ENCODE results near the gene USP46.

The USP46 gene

DNA sequence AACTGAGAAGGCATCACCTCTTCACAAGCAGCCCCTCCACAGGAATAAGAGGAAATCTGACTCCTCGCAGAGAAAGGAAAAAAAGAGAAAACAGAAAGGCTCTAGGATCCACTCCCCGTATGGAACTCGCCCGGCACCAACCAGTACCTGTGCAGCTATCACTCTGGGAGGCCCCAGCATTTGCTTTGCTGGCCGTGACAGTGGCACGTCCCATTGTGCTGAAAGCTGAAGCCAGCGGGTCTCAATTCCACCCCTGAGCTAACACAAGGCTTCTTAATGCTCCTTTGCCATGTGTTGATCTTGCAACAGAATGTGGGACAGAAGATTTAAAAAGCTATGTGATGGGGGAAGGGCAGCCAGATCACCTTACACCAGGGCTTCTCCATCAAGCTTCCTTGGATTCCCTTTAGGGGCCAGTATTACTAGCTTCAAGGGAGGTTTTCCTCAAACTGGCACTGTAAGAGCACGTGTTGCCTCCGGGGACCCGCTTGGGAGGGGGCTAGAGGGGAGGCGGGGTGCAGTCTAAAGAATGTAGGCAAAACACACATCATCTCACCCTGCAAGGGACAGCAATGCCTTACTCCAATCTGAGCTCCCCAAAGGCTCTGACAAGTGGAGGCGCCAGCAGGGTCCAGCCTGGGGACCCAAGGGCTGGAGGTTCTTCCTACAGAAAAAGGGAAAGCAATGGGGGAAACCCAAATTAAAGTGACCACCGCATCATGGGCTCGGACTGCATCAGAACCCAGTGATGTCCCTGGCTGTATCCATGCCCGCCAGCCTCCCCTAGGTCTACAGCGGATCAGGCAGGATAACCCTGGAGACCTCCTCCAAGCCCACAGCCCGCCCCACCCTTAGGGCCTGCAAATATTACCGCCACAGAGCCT lies 1.2 kb downstream of the USP46 start:
- peak overlapping the region; percentile 71 for H3K4me3 ChIP-seq (replicated peaks; ENCODE audit: low read depth, low read length)
- TF ChIP-seq, protein P1, sequence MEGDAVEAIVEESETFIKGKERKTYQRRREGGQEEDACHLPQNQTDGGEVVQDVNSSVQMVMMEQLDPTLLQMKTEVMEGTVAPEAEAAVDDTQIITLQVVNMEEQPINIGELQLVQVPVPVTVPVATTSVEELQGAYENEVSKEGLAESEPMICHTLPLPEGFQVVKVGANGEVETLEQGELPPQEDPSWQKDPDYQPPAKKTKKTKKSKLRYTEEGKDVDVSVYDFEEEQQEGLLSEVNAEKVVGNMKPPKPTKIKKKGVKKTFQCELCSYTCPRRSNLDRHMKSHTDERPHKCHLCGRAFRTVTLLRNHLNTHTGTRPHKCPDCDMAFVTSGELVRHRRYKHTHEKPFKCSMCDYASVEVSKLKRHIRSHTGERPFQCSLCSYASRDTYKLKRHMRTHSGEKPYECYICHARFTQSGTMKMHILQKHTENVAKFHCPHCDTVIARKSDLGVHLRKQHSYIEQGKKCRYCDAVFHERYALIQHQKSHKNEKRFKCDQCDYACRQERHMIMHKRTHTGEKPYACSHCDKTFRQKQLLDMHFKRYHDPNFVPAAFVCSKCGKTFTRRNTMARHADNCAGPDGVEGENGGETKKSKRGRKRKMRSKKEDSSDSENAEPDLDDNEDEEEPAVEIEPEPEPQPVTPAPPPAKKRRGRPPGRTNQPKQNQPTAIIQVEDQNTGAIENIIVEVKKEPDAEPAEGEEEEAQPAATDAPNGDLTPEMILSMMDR (IDR thresholded peaks at IDR 0.05; ENCODE audit: low read length, missing control alignments) = peak; percentile 7
- DNase-seq (ENCODE audit: low read depth) = peak; percentile 47

DNA sequence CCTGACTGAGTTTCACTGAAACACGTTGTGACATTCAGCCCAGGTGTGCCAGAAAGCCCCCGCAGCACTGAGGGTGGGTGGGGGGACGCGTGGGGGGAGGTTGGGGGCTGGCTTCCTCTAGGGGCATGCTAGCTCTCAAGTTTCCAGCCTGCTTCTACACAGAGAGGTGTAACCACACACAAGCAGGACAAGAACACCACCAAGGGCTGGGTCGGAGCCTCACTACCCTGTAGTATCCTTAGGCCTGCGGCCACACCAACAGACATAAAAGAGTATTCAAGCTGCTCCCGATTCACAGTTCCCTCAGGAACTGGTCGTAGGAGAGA lies 1.8 kb downstream of the USP46 start:
- DNase-seq (ENCODE audit: low read depth) = no peak
- TF ChIP-seq, protein P1 (IDR thresholded peaks at IDR 0.05; ENCODE audit: low read length, missing control alignments) = no peak
- no peak overlapping the region for H3K4me3 ChIP-seq (replicated peaks; ENCODE audit: low read depth, low read length)

DNA sequence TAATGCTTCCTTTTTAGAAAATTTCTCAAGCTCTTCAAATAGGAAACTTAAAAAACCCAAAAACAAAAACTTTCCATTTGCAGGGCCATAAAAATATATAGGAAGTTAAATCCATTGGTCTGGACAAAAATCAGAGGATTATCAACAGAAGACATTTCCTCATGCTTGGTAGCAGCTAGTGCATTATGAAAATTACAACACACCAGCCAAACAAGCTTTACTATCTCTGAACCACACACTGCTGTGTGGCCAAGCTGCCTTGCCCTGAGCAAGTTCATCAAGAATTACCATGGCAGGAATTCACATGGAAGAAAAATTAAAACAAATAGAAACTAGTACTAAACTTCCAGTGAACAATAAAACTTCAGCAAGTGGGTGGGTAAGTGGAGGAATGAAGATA lies 3.6 kb downstream of the USP46 start:
- peak; percentile 25 for DNase-seq (ENCODE audit: low read depth)
- H3K4me3 ChIP-seq (replicated peaks; ENCODE audit: low read depth, low read length) = no peak overlapping the region
- TF ChIP-seq, protein P1 (IDR thresholded peaks at IDR 0.05; ENCODE audit: low read length, missing control alignments) = no peak

DNA sequence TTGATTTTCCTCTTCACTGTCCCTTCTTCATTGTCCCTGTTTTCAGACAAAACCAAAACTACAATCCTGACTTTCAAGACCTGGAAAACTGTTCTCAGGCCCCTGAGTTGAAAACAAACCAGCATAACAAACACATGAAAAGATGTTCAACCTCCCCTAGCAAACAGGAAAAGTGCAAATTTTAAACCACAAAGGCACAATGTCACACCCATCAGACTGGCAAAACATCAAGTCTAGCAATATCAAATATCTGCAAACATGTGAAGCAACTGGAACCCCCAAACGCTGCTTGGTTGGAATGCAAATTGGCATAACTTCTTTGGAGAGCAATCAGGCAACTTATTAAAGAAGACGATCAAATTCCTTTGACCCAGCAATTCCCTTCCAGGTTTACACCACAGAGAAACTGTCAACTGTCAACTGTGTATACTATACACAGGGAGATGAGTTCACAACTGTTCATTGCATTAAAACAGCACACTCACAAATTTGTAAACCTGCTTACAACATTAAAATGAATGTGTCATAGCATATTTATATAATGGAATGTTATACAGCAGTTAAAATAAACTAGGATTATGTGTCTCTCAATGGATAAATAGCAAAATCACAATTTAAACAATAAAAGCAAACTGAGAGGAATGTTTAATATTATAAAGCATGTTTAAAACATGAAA lies 7.0 kb downstream of the USP46 start:
- TF ChIP-seq, protein P1 (IDR thresholded peaks at IDR 0.05; ENCODE audit: low read length, missing control alignments) = no peak
- DNase-seq (ENCODE audit: low read depth) = no peak
- H3K4me3 ChIP-seq (replicated peaks; ENCODE audit: low read depth, low read length) = no peak overlapping the region

DNA sequence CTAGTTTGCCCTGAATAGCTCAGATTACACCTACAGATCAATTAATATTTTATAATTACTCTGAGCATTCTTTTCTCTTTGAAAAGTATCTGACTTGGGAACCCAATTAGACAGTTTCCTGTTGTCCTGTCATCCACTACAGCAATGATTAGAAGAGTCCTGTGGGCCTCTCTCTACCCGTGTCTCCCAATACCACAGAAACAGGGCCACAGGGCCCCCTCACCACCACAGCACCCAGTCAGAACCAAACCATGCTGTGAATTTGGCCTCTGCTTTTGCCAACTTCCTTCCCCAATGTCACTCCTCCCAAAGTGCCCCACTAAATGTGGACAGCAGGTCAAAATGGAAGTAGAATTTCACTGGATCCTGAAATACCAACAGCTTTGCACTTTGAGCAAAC lies 10.3 kb downstream of the USP46 start:
- H3K4me3 ChIP-seq (replicated peaks; ENCODE audit: low read depth, low read length) = no peak overlapping the region
- TF ChIP-seq, protein P1 (IDR thresholded peaks at IDR 0.05; ENCODE audit: low read length, missing control alignments) = no peak
- DNase-seq (ENCODE audit: low read depth) = no peak

DNA sequence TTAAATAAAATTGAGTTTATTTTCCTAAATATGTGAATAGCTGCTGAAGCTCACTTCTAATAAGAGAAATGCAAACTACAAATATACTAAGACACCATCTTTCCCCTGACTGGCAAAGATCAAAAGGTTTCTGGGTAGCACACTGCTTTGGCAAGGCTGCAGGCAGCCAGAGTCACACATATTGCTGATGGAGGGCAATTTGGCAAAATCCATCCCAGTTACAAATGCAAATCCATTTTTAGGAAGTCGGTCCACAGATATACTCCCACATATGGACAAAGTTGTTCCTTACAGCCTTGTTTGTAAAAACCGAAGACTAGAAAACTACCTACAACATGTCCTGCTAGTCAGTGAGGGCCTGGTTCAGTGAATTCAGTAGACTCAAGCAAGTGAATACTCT lies 12.4 kb downstream of the USP46 start:
- DNase-seq (ENCODE audit: low read depth) = no peak
- TF ChIP-seq, protein P1 (IDR thresholded peaks at IDR 0.05; ENCODE audit: low read length, missing control alignments) = no peak
- no peak overlapping the region for H3K4me3 ChIP-seq (replicated peaks; ENCODE audit: low read depth, low read length)
